ENCODE data around the gene TCF3.
A peak's percentile ranks its signal among the peaks of the same experiment; 100 is the strongest.
"Not testable (repeated sequence)": the region's sequence is repeated elsewhere in the genome, so short reads cannot be mapped to it uniquely, and the experiment has no call there.

Gene TCF3

GRCh38 chr19:1652471-1653299 lies at the start of gene TCF3:
TSS of gene TCF3 (minus strand) at chr19:1652615. CDS start at chr19:1650248, 2,367 bp downstream.
- TF ChIP-seq, protein P1, sequence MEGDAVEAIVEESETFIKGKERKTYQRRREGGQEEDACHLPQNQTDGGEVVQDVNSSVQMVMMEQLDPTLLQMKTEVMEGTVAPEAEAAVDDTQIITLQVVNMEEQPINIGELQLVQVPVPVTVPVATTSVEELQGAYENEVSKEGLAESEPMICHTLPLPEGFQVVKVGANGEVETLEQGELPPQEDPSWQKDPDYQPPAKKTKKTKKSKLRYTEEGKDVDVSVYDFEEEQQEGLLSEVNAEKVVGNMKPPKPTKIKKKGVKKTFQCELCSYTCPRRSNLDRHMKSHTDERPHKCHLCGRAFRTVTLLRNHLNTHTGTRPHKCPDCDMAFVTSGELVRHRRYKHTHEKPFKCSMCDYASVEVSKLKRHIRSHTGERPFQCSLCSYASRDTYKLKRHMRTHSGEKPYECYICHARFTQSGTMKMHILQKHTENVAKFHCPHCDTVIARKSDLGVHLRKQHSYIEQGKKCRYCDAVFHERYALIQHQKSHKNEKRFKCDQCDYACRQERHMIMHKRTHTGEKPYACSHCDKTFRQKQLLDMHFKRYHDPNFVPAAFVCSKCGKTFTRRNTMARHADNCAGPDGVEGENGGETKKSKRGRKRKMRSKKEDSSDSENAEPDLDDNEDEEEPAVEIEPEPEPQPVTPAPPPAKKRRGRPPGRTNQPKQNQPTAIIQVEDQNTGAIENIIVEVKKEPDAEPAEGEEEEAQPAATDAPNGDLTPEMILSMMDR (IDR thresholded peaks at IDR 0.05; ENCODE audit: low read depth, low read length): no peak
- peak; percentile 99 for DNase-seq (ENCODE audit: extremely low read depth, low read depth)

GRCh38 chr19:1700733-1701663 lies 48.6 kb upstream of the TCF3 start:
- TF ChIP-seq, protein P1 (IDR thresholded peaks at IDR 0.05; ENCODE audit: low read depth, low read length): no peak
- no peak for DNase-seq (ENCODE audit: extremely low read depth, low read depth)

- DNase-seq (ENCODE audit: extremely low read depth, low read depth): no peak
- TF ChIP-seq, protein P1 (IDR thresholded peaks at IDR 0.05; ENCODE audit: low read depth, low read length): no peak
Observed at GRCh38 chr19:1699998-1700732, 47.8 kb upstream of the TCF3 start.

- DNase-seq (ENCODE audit: extremely low read depth, low read depth): no peak
Observed at GRCh38 chr19:1699386-1699785, 47.0 kb upstream of the TCF3 start.

DNA sequence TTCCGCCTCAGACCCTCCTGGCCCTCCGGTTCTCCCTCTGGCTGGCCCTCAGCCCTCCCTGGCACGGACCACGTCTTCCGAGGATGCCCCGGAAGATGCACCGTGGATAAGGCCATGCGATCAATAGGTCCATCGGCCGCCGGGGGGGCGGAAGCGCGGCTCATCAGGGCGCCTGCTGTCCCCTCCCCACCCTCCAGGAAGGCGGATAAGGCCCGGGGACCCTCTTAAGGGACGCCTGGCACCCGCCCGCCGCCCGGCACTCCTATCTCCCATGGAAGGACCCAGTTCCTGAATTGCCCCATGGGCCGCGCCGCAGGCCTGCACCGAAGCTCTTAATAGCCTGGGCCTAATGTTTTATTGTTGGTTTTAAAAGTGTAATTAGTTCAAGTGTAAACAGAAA lies 46.2 kb upstream of the TCF3 start:
- DNase-seq (ENCODE audit: extremely low read depth, low read depth): no peak
- TF ChIP-seq, protein P1 (IDR thresholded peaks at IDR 0.05; ENCODE audit: low read depth, low read length): no peak

More at GRCh38 chr19:1699386-1699785, 47.0 kb upstream of the TCF3 start:
- TF ChIP-seq, protein P1 (IDR thresholded peaks at IDR 0.05; ENCODE audit: low read depth, low read length): no peak

- not testable (repeated sequence) for DNase-seq (ENCODE audit: extremely low read depth, low read depth)
Observed at GRCh38 chr19:1695481-1695880, 43.1 kb upstream of the TCF3 start.

- no peak for DNase-seq (ENCODE audit: extremely low read depth, low read depth)
Observed at GRCh38 chr19:1691589-1692290, 39.3 kb upstream of the TCF3 start.

More at GRCh38 chr19:1691589-1692290, 39.3 kb upstream of the TCF3 start:
- TF ChIP-seq, protein P1 (IDR thresholded peaks at IDR 0.05; ENCODE audit: low read depth, low read length): no peak

Data from AG09319 (cell line).